Embryonic facial prominence (tissue), 1 donor: ENCODE data around the gene EGFLAM.
A peak's percentile ranks its signal among the peaks of the same experiment; 100 is the strongest.

ENCODE experiments used
- DNase-seq: peaks from one replicate; pipeline ENCODE4 v3.0.0-alpha.2; 2016; ENCODE audit errors: extremely low spot score

EGFLAM gene

DNA sequence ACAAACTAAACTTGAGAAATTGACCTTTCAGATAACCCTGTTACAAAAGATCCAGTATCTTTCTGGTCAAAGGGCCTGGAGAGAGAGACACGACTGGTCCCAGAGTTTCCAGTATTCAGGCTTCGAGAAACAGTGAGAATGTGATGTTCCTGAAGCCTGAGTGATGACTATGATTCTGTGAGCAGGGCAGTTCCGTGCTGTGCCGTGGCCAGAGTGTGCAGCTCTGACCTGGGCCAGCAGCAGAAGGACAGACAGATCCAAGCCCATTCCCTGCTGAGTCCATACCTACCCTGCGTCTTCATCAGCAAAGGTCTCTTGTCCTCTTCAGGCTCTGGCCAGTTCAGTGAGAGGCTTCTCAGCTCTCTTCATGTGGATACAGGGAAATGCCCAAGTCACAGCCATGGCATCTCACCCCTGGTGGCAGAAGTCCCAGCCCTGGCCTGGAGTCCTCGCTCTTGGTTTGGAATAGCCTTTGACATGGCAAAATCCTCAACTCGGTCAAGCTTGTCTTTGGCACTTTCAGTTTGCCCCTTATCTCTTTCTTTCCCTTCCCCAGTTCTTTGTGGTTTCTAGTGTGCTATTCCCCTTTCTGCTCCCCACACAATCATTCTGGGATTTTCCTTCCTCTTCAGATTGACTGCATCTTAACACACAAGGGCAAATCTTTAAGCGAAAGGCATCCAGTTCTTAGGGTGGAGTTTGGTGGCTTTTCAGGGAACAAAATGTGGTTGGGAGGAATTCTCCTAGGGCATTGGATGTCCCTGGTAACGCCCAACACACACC lies 190.4 kb downstream of the EGFLAM start:
- no peak for DNase-seq

DNA sequence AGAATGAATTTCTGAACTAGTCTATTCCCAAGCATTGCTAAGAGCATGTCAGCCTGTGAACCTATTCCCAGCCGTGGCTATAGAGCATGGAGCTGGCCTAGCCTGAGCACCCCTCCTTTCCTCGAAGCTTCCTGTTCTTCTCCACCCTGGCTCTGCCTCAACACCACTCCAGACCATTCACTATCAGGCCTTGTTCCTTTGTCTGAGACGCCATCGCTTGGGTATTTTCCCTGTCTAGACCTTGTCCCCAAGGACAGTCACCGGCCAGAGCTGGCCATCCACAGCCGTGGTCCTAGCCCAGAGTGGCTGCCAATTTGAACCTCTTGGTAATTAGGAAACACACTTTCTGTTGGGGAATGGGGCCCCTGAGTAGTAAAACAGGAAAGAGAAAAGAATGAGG lies 192.3 kb downstream of the EGFLAM start:
- DNase-seq = no peak

DNA sequence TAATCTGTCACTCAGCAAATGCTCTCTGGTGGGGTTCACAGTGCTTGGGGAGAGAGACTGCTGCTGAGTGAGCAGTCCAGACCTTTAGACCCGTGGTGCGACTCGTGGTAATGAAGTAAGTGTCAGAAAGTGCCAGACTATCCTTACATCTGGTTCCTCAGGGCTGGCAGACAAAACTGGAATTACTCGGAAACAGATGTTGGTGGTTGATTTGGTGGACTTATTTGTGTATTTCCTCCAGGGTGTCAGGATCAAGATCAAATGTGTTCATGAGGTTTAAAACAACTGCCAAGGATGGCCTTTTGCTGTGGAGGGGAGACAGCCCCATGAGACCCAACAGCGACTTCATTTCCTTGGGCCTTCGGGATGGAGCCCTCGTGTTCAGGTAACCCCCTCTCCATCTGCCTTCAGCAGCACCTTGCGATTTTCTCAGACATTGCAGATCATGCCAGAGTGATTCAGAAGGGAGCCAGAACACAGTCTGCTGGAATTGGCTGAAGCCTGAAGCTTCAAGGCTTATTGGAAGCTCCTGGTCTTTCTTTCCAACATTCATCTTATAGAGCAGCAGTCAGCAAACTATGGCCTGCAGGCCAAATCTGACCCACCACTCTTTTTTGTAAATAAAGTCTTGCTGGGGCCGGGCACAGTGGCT lies 192.8 kb downstream of the EGFLAM start:
- DNase-seq = no peak

DNA sequence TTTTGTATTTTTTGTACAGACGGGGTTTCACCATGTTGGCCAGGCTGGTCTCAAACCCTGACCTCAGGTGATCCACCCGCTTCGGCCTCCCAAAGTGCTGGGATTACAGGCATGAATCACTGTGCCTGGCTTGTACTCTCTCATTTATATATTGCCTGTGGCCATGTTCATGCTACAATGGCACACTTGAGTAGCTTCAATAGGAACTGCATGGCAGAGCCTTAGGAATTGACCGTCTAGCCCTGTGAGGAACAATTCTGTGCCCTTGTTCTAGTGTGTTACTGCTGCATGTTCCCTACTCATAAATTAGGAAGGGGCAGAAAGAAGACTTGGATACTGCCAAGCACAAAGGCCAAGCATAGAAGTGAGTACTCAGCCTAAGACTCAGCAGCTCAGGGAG lies 193.8 kb downstream of the EGFLAM start:
- no peak for DNase-seq

DNA sequence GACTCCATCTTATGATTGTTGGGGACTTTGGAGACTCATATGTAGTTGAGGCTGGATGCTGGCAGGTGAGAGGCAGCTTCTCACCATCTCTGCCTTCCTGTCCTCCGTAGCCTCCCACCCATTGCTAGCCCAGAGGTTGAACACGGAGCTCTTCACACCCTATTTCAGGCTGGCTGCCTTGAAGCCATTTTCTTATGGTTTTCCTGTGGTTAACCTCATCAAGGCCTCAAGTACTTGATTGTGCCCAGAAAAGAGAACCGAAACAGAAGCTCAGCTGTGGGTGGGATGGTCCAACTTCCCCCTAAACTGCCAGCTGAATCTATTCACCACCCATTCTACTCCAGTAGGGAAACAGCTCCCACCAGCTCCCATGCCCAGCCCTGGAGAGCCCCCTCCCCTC lies 195.1 kb downstream of the EGFLAM start:
- no peak for DNase-seq

DNA sequence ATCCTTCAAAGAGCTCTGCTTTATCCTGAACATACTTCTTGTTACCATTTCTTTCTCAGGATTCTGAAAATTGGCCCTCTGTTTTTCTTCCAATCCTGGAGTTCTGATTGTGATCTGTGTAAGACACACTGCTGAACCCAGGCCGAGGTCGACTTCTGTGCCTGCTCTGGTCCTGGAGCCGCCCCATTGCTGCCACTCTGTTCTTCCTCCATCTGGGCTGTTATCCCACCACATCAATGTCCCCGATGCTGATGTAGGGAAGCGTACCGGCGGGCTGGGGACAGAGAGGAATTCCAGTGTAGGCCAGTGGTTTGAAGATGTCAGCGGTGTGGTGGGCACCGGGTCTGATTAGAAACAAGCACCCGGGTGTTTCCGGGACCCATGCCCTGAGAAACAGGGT lies 195.6 kb downstream of the EGFLAM start:
- DNase-seq = no peak

DNA sequence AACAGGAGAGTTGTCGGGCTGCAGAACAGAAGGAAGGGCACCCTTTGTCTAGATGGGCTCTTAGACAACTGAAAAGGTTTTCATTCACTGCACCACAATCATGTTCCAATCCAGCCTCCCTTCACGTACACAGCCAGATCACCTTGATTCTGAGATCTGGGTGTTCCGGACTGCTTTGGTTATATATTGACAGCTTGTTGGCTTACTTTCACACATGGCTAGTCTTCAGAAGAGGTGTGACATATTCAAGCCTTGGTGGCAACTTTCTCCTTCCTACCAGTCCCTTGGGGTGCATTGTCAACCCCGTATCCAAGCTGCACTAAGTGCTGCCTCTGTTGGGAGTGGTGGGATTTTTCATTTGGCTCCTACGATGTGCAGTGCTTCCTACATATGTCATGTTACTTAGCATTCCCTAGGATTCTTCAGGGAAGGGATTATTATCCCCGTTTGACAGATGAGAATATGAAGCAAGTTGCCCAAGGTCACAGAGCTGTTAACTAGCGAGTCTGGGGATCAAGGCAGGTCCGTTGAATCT lies 197.5 kb downstream of the EGFLAM start:
- DNase-seq = no peak

DNA sequence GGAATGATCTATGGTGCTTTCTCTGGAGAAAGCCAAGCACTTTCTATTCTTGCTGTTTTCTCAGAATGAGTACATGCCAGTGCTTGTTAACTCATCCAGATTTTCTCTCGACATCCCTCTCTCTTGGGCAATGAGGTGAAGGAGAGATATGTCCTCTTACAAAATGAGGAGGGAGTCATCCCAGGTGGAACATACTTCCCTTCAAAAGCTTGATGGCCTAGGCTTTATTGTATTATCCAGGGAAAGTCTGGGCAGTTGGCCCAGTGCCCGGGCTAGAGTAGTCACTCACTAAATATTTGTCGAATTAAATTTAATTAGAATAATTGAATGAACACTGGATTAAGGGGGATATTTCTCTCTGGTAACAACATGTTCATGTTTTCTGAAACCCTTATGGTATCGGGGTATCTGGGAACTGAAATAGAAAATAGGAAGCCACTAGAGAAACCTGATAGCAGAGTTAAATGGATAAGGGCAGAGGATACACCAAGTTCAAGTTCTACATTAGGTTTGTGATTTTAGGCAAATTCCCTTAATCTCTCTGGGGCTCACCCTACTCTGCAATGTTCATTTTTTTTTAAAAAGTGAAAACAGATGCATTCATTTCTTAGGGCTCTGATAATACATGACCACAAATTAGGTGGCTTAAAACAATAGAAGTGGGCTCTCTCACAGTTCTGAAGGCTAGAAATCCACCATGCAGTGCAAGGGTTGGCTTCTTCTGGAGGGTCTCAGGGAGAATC lies 198.5 kb downstream of the EGFLAM start:
- no peak for DNase-seq

DNA sequence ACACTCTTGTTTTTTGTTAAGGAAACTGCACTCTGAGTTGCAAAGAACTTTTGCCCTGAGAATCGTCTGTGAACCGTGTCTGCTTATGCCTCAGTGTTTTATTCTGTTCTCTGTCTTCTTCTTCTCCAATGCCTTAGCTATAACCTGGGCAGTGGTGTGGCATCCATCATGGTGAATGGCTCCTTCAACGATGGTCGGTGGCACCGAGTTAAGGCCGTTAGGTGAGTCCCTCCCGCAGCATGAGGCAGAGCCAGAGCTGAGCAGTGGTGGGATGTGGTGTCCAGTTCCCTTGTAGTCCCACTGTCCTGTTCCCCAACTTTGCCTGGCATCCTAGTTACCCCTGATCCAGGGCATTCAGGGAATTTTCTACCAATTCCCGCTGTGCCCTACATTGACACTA lies 199.8 kb downstream of the EGFLAM start:
- DNase-seq = no peak

DNA sequence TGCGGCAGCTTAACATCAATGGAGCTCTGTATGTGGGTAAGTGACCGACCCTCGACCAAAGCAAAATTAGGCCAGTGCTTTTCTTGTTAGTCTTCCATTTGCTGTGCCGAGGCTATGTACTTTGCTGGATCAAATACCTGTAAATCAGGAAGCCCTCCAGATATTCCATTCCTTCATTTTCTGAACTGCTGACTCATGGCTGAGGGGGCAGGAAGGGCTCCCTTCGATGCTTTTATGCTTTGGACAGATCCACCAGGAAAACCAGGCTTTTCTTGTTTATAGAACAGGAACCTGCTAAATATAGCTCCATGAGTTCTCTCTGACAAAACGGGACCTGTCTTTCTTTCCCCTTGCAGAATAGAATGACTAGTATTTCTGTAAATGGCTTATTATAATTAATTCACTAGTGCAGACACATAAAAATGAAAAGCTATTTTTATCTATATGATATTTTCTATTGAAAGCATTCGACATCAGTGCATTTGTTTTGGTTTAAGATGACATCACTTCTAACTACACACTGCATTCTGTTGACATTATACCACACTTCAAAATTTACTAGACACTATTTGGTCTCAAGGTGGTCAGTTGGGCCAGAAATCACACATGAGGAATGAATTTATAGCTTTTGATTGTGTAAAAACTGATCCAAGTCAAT lies 204.7 kb downstream of the EGFLAM start:
- no peak for DNase-seq

DNA sequence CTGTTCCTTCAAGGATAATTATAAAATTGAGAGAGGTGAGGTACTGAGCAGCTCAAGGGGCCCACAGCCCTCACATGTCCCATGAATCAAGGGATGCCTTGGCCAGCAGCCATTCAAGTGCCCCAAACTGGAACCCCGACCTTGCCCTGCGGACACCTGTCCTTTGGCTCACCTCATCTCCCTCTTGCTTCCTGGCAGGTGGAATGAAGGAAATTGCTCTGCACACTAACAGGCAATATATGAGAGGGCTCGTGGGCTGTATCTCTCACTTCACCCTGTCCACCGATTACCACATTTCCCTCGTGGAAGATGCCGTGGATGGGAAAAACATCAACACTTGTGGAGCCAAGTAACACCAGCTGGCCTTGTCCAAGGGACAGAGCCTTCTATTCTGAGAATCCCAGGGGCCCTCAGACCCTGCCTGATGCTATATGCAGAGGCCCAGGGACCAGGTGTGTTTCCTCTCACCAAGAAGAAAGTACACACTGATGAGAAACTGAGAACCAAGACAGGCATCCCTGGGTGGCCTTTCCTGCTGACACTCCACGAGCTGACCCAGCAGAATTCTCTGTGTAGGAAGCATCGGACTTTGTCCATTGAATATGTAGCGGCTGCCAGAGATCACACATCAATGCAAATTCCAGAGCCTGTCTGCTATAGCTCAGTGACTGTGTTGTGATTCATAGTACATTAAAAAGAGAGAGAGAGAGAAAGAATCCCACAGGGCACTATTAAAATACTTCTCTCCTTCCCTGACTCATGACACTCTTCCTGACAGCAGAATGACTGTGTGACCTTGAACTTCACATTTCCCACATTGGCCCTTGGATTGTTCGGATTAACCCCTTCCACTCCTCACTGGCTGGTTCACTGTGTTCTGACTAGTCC lies 205.5 kb downstream of the EGFLAM start:
- no peak for DNase-seq

DNA sequence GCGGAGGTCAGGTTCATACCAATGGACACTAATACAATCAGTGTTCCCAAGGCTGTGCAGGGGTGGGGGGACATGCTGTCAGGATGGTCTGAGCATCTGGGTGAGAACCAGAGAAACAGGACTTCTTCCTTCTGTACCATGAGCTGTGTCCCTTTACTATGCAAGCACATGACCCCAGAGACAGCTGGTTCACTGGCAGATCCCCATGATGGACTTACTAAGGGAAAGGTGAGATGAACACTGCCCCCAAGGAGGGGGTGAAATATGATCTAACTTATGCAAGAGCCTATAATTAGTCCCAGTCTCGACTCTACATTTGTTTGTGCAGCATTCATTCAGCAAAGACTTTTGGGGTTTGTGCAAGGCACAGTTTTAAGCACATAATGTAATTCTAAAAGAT lies 206.7 kb downstream of the EGFLAM start:
- no peak for DNase-seq

DNA sequence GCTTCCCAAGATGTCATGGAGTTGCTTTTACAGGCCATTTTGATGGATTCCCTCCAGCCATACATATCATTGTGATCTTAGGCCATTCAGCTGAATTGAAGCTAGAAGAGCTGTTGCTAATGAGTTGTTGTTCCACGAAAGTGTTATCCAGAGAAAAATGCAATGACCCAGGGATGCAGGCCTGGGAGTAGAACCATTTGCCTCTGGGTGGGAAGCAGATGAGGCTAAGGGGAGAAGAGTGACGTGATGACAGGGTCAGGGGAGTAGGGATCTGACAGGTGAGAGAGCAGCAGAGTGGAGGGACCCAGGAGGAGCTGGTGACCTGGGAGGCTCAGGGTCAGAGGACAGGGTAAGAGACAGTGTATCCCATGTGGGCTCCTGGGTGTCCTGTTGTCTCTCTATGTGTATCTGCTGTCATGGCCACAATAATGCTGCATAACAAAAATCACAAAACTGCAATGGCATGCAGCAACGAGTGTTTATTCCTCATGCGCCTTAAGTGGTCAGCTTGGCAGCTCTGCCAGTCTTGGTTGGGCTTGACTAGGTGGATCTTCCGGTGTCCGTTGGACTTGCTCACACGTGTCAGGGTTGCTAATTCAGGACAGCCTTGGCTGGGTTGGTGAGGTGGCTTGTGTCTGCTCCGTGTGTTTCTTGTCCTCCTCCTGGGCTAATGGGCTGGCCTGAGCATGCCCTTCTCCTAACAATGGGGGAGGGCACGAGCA lies 207.5 kb downstream of the EGFLAM start:
- DNase-seq = no peak

DNA sequence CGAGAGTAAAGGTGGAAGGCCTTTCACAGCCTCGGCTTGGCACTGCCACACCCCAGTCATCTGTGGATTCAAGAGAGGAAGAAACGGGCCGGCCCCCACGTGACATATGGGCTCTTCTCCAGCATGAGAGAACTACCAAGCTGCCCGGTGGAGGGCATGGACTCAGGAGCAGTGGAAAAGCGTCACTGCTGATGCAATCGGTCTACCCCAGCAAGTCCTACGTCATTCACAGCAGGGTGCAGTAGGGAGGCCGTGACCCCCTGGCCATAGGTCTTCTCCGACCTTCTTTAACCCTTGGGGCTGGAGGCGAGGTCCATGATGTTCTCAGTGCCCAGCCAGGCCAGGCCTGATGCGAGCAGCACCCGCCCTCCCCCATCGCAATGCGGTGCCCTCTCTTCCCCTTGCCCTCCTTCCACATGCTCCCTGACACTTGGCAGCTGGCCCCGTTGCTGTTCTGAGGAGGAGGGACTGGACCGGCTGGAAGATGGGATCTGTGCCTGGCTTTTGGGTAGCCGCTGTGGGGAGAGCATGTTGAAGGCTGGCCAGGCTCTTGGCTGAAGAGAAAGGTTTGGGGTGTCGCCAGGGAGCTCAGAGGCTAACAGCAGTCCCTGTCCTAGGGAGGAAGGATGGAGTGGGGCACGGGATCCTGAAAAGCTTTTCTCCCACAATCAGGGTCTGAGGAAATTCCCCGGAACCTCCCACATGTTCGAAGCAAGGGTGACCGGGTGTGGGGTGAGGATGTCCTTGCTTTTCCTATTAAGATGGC lies 208.2 kb downstream of the EGFLAM start:
- no peak for DNase-seq

DNA sequence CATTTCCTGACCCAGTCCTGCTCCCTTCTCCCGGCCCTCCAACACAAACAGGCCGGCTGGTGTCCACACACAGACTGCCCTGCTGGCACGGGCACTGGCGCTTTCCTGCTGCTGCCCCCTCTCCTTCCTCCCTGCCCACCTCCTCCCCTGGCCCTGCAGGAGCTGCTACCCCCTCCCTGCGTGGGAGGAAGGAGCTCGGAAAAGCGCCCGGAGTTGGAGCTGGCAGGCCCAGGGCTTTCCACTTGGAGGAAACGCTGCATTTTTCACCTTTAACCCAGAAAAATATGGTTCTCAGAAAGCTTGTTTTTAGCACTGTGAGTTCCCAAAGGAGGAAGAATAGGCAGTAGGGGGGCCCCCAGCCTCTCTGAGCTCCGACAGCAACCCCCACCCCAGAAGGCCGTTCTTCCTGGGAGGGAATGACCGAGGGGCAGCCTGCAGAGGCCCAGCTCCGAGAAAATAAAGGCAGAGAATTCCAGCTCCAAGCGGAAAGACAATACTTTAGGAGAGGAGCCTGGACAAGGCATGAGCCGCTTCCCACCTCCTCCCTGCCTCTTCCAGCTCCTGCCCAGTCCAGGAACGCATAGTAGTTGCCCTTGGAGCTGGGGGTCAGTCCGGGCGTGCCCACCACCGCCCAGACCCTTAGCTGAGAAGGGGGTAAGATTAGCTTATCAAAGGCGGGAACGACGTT lies 209.1 kb downstream of the EGFLAM start:
- DNase-seq = peak; percentile 41

DNA sequence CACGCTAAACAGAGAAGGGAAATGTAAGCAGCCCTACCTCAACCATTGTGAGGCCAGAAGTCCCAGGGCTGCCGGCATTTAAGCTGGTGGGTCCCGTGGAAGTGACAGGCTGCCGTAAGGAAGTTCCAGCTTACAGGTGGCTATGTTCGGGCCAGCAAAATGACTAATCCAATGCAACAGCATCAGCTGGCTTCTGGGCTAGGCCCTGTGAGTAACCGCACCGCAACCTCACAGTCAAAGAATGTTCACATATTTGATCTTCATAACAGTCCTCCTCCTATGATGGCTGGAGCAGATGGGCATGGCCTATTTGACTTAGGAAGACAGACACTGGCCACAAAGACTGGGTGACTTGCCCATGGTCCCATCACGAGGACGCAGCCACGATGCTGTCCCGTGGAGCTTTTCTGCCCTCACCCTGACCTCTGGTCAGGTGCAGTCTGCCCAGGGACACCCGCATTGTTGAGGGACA lies 209.9 kb downstream of the EGFLAM start:
- DNase-seq = no peak

DNA sequence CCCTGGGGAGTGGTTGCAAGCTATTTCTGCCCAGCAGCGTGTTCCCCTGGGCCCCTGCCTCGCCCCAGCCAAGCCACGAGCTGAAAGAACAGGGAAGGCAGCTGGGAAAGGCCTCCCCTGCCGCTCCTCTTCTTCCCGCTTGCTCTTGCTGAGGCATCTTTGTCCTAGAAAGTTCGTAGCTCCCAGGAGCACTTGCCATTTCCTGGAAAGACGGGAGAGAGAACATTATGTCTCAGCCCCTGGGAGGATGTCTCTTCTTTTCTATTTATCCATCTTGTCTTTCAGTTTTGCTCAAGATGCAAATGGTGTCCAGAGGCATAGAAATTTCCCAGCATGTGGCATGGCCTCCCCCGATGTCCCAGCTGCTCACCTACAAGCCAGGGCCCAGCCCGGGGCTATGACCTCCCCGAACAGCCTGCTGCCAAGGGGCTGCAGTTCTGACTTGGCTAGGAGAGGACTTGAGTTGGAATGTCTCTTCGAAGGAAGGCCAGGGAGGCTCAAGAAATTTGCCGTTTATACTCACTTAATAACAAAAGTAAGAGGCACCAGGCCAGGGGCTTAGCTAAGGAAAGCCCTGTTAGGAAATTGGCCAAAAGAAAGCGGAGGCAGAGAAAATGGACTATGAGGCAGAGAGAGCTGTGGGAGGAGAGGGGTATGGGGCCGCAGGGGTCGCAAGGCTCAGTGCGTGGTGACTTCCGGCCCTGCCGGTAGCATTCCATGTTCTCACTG lies 210.8 kb downstream of the EGFLAM start:
- no peak for DNase-seq

DNA sequence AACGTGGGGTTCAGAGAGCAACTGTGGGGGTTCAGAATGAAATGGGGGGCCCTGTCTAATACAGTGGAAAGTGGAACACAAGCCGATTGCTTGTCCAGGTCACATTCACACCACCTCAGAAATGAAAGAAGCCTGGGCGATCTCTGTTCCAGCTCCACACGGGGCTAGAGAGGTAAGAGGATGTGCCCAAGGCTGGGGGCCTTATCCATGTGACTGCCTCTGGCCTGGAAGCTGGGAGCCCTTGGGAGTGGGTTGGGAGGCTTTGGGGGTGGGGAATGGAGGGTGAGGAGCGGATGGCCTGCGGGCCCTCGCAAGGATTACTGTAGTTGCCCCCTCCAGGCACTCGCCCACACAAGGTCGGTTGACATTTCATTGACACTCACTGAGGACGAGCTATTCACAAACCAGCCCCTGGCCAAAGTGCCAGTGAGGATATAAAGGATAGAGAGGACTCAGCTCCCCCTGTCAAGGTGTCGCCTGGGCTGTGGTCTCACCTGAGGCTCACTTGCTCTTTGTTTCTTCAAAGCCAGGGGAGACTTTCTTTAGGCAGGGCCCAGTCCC lies 211.4 kb downstream of the EGFLAM start:
- DNase-seq = no peak
